ENCODE data around the gene PIGL.
"Not testable (repeated sequence)": the region's sequence is repeated elsewhere in the genome, so short reads cannot be mapped to it uniquely, and the experiment has no call there.

Gene PIGL

DNA sequence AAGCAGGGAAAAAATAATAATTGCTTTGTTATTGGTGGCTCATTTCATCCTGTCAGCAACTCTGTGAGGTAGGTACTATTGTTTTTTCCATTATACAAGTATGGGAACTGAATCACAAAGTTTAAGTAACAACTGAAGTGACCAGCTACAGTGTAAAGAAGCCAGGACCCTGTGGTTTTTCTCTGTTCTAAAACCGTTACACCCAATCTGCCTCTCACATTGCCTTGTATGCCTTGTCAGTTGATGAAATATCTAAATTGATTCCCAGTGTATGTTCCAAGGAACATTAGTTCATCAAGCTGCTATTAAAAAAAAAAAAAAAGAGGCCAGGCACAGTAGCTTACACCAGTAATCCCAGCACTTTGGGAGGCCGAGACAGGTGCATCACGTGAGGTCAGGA lies 5.4 kb downstream of the PIGL start:
- TF ChIP-seq, protein P1, sequence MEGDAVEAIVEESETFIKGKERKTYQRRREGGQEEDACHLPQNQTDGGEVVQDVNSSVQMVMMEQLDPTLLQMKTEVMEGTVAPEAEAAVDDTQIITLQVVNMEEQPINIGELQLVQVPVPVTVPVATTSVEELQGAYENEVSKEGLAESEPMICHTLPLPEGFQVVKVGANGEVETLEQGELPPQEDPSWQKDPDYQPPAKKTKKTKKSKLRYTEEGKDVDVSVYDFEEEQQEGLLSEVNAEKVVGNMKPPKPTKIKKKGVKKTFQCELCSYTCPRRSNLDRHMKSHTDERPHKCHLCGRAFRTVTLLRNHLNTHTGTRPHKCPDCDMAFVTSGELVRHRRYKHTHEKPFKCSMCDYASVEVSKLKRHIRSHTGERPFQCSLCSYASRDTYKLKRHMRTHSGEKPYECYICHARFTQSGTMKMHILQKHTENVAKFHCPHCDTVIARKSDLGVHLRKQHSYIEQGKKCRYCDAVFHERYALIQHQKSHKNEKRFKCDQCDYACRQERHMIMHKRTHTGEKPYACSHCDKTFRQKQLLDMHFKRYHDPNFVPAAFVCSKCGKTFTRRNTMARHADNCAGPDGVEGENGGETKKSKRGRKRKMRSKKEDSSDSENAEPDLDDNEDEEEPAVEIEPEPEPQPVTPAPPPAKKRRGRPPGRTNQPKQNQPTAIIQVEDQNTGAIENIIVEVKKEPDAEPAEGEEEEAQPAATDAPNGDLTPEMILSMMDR (IDR thresholded peaks at IDR 0.05; ENCODE audit: low read depth, low read length), result no peak
- in situ Hi-C loops (cut with HindIII; ENCODE audit: low sequenced_read_pairs), result no loop called here
- no peak overlapping the region for H3K4me3 ChIP-seq (ENCODE audit: low read depth, low read length)
- DNase-seq (ENCODE audit: low read depth, low spot score), result no peak

DNA sequence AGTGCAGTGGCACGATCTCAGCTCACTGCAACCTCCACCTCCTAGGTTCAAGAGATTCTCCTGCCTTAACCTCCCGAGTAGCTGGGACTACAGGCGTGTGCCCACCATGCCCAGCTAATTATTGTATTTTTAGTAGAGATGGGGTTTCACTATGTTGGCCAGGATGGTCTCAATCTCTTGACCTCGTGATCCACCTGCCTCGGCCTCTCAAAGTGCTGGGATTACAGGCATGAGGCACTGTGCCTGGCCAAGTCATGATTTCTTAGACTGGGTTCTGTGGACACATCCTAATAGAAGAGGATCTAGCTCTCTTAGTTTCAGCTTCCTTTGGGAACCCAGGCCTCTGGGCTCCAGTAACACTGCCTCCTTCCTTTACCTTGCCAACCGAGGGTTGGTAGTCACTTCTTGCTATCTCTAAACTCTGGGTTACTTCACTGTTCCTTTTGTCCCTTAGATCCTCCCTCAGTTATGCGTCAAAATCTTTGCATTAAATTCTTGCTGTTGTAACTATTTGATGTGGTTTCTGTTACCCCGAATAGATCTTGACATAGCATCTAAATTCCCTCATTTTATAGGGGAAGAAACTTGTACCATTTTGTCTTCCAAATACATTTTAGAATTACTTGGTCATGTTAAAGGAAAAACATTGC lies 13.0 kb downstream of the PIGL start:
- in situ Hi-C loops (cut with HindIII; ENCODE audit: low sequenced_read_pairs); H3K4me3 ChIP-seq (ENCODE audit: low read depth, low read length); DNase-seq (ENCODE audit: low read depth, low spot score): not testable (repeated sequence)

DNA sequence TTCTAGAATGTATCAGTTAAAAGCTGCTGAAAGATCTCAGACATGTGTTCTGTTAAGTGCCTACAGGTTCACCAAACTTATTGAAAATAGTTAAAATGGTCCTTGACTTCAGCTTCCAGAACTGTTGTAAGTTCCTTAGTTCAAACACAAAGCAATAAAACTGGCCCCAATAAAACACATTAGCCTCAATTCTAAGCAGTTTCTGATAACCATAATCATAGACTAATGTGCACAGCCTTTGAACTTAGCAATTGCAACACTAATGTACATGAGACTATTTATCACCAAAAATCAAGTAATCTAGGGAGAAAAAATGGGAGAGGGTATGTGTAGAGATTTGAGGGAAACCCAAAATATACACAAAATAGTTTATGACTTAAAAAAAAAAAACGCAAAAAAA lies 15.4 kb downstream of the PIGL start:
- no peak for DNase-seq (ENCODE audit: low read depth, low spot score)
- H3K4me3 ChIP-seq (ENCODE audit: low read depth, low read length), result no peak overlapping the region
- TF ChIP-seq, protein P1 (IDR thresholded peaks at IDR 0.05; ENCODE audit: low read depth, low read length), result no peak
- in situ Hi-C loops (cut with HindIII; ENCODE audit: low sequenced_read_pairs), result no loop called here

DNA sequence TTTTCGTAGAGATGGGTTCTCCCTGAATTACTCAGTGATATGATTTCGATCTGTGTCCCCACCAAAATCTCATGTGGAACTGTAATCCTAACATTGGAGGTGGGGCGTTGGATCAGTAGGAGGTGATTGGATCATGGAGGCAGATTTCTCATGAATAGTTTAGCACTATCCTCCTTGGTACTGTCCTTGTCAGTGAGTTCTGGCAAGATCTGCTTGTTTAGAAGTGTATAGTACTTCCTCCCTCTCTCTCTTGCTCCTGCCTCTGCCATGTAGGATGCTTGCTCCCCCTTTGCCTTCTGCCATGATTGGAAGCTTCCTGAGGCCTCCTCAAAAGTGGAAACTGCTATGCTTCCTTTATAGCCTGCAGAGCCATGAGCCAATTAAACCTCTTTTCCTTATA lies 22.9 kb downstream of the PIGL start:
- in situ Hi-C loops (cut with HindIII; ENCODE audit: low sequenced_read_pairs), result no loop called here
- TF ChIP-seq, protein P1 (IDR thresholded peaks at IDR 0.05; ENCODE audit: low read depth, low read length), result no peak
- no peak for DNase-seq (ENCODE audit: low read depth, low spot score)
- no peak overlapping the region for H3K4me3 ChIP-seq (ENCODE audit: low read depth, low read length)

DNA sequence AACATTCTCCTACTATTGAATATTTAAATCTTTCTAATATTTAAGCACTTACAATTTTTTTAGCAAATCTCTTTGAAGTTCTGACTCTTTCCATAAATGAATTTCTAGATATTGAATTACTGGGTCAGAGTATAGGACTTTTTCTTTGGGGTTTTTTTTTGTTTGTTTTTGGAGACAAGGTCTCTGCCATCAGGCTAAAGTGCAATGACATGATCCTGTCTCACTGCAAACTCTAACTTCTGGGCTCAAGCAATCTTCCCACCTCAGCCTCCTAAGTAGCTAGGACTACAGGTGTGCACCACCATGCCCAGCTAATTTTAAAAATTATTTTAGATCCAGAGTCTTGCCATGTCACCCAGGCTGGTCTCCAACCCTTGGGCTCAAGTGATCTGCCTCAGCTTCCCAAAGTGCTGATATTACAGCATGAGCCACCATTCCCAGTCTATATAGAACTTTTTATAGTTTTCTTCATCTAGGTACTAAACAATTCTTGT lies 24.9 kb downstream of the PIGL start:
- in situ Hi-C loops (cut with HindIII; ENCODE audit: low sequenced_read_pairs), result no loop called here
- H3K4me3 ChIP-seq (ENCODE audit: low read depth, low read length), result no peak overlapping the region
- TF ChIP-seq, protein P1 (IDR thresholded peaks at IDR 0.05; ENCODE audit: low read depth, low read length), result no peak

DNA sequence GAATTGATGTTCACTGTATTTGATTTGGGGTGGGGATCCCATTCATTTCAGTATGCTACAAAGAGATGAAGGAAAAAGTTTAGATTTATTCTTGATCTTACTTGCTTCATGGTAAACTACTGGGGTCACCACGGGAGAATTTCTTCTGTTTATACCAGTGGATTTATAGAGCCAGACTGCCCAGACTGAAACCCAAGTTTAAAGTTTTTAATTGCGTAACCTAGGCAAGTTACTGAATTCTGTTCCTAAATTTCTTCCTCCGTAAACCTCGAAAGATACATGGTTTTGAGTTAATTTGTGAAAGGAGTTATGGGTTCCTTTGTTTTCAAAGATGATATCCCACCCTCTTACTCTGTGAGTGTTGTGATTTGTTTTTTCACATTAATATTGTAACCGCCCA lies 26.4 kb downstream of the PIGL start:
- H3K4me3 ChIP-seq (ENCODE audit: low read depth, low read length), result no peak overlapping the region
- no peak for DNase-seq (ENCODE audit: low read depth, low spot score)
- TF ChIP-seq, protein P1 (IDR thresholded peaks at IDR 0.05; ENCODE audit: low read depth, low read length), result no peak
- in situ Hi-C loops (cut with HindIII; ENCODE audit: low sequenced_read_pairs), result no loop called here

More for the DNA sequence above, 24.9 kb downstream of the PIGL start:
- no peak for DNase-seq (ENCODE audit: low read depth, low spot score)

DNA sequence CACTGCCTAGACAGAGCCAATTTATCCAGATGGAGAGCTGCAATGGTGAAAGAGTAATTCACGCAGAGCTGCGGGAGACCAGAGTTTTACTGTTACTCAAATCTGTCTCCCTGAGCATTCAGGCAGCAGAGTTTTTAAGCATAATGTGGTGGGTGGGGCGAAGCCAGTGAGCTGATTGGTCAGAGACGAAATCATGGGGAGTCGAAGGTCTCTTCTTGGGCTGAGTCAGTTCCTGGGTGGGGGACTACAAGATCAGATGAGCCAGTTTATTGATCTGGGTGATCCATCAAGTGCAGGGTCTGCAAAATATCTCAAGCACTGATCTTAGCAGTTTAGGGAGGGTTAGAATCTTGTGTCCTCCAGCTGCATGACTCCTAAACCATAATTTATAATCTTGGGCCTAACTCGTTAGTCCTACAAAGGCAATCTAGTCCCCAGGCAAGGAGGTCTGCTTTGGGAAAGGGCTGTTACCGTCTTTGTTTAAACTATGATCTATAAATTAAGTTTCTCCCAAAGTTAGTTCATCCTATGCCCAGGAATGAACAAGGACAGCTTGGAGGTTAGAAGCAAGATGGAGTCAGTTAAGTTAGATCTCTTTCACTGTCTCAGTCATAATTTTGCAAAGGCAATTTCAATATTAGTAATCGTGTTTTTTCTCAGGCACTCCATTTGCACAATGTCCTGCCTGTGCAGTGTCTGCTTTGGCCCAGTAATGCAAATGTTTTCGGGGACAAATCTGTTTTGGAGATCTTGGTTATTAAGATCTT lies 27.0 kb downstream of the PIGL start:
- TF ChIP-seq, protein P1 (IDR thresholded peaks at IDR 0.05; ENCODE audit: low read depth, low read length), result no peak
- DNase-seq (ENCODE audit: low read depth, low spot score), result peak; percentile 14
- no peak overlapping the region for H3K4me3 ChIP-seq (ENCODE audit: low read depth, low read length)
- in situ Hi-C loops (cut with HindIII; ENCODE audit: low sequenced_read_pairs), result no loop called here
